Lung (tissue), 16 donors: Measurements from ENCODE around the gene MYO5C. TPM values are rescaled to one million over a fixed set of nuclear protein-coding genes. Genes with fewer than 3 reads are reported as not detected.

ENCODE experiments used
- ATAC-seq: fragments of 200-7000 bp; cut with Tn5 transposase; one replicate; pipeline ENCODE4 v1.9.1; 2020; ENCODE audit warnings: moderate number of reproducible peaks; ENCODE audit not compliant: insufficient read depth, low FRiP score
- DNase-seq, 3 donors: peaks; one replicate each; pipeline ENCODE4 v3.0.0-alpha.2; 2013 to 2017
- H3K27ac ChIP-seq, 2 donors: one replicate each; pipeline ENCODE4 v1.5.1; 2013; ENCODE audit warnings: mild to moderate bottlenecking in 2 of 2, moderate library complexity in 2 of 2, control low read depth in 1 of 2, inconsistent platforms in 1 of 2, low read depth in 1 of 2, low read length in 1 of 2
- H3K27me3 ChIP-seq, 3 donors: one replicate each; pipeline ENCODE4 v1.5.1; 2013; ENCODE audit warnings: low read length in 2 of 3; ENCODE audit not compliant: control insufficient read depth in 3 of 3, insufficient read depth in 3 of 3
- H3K36me3 ChIP-seq, 4 donors: one replicate each; pipeline ENCODE4 v1.5.1; 2013; ENCODE audit warnings: low read length in 4 of 4, mild to moderate bottlenecking in 1 of 4, moderate library complexity in 1 of 4; ENCODE audit not compliant: control insufficient read depth in 4 of 4, insufficient read depth in 4 of 4
- H3K4me1 ChIP-seq, 5 donors: one replicate each; pipeline ENCODE4 v1.5.1; 2013; ENCODE audit warnings: low read length in 5 of 5, mild to moderate bottlenecking in 2 of 5, moderate library complexity in 1 of 5; ENCODE audit not compliant: control insufficient read depth in 5 of 5, insufficient read depth in 5 of 5
- H3K4me3 ChIP-seq: one replicate; pipeline ENCODE4 v1.5.1; 2013; ENCODE audit warnings: mild to moderate bottlenecking, control low read depth, moderate library complexity
- H3K9ac ChIP-seq, 2 donors: one replicate each; pipeline ENCODE4 v1.5.1; 2013; ENCODE audit warnings: low read length in 2 of 2, control low read depth in 1 of 2; ENCODE audit not compliant: insufficient read depth in 1 of 2
- H3K9me3 ChIP-seq, 4 donors: one replicate each; pipeline ENCODE4 v1.5.1; 2013; ENCODE audit warnings: low read length in 3 of 4, mild to moderate bottlenecking in 1 of 4, moderate library complexity in 1 of 4; ENCODE audit not compliant: control insufficient read depth in 4 of 4, insufficient read depth in 3 of 4
- WGBS, 2 donors: extraction: QIAGEN DNeasy Blood & Tissue Kit; methylation state at CpG; one replicate each; pipeline ENCODE4 v1.1.7; 2013; 5-methylcytosine and 5-hydroxymethylcytosine counted together
- long read RNA-seq, 5 donors: transcript quantifications; one replicate each; lab custom pipeline, GENCODE V29; 2026
- polyA plus RNA-seq, 2 donors: library from polyadenylated mRNA; stranded (reverse); fragments of 200-250 nt; gene quantifications; one replicate each; pipeline ENCODE4 v1.2.1, GENCODE V29; 2013
- total RNA-seq, 2 donors: library from RNA; depleted of rRNA in 1 of 2; stranded (reverse); fragments of >200 nt in 1 of 2; gene quantifications; one replicate each; pipeline ENCODE4 v1.2.1, GENCODE V29; 2014 to 2021
- TF ChIP-seq, protein P1 (sequence below): IDR thresholded peaks from 2 replicates; pipeline ENCODE4 v1.5.1; 2012; ENCODE audit warnings: mild to moderate bottlenecking; ENCODE audit errors: control extremely low read depth, extremely low read depth
- donor health status: control.
- donor health status: control.
- donor health status: Bipolar disorder and iron deficiency.
- donor health status: healthy.
- donor health status: DM: yes; HTN: yes; CAD: no.

MYO5C gene, protein sequence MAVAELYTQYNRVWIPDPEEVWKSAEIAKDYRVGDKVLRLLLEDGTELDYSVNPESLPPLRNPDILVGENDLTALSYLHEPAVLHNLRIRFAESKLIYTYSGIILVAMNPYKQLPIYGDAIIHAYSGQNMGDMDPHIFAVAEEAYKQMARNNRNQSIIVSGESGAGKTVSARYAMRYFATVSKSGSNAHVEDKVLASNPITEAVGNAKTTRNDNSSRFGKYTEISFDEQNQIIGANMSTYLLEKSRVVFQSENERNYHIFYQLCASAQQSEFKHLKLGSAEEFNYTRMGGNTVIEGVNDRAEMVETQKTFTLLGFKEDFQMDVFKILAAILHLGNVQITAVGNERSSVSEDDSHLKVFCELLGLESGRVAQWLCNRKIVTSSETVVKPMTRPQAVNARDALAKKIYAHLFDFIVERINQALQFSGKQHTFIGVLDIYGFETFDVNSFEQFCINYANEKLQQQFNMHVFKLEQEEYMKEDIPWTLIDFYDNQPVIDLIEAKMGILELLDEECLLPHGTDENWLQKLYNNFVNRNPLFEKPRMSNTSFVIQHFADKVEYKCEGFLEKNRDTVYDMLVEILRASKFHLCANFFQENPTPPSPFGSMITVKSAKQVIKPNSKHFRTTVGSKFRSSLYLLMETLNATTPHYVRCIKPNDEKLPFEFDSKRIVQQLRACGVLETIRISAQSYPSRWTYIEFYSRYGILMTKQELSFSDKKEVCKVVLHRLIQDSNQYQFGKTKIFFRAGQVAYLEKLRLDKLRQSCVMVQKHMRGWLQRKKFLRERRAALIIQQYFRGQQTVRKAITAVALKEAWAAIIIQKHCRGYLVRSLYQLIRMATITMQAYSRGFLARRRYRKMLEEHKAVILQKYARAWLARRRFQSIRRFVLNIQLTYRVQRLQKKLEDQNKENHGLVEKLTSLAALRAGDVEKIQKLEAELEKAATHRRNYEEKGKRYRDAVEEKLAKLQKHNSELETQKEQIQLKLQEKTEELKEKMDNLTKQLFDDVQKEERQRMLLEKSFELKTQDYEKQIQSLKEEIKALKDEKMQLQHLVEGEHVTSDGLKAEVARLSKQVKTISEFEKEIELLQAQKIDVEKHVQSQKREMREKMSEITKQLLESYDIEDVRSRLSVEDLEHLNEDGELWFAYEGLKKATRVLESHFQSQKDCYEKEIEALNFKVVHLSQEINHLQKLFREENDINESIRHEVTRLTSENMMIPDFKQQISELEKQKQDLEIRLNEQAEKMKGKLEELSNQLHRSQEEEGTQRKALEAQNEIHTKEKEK (N-terminal part only)
- 10 to 100 TPM; 64.5 to 70.1 TPM for total RNA-seq
- 10 to 100 TPM; 11.1 to 15.5 TPM for polyA plus RNA-seq
- long read RNA-seq, donor 1 = 0 reads
- long read RNA-seq, donor 2 = 0 reads
- long read RNA-seq, donor 3, partial matches to known transcripts = 0 of 2 reads
- long read RNA-seq, donor 3, other reads (novel, unspliced or antisense) = 0 of 2 reads
- long read RNA-seq, donor 4 = 0 reads
- long read RNA-seq, donor 5, partial matches to known transcripts = 0 of 1 reads
- long read RNA-seq, donor 5, other reads (novel, unspliced or antisense) = 0 of 1 reads

DNA sequence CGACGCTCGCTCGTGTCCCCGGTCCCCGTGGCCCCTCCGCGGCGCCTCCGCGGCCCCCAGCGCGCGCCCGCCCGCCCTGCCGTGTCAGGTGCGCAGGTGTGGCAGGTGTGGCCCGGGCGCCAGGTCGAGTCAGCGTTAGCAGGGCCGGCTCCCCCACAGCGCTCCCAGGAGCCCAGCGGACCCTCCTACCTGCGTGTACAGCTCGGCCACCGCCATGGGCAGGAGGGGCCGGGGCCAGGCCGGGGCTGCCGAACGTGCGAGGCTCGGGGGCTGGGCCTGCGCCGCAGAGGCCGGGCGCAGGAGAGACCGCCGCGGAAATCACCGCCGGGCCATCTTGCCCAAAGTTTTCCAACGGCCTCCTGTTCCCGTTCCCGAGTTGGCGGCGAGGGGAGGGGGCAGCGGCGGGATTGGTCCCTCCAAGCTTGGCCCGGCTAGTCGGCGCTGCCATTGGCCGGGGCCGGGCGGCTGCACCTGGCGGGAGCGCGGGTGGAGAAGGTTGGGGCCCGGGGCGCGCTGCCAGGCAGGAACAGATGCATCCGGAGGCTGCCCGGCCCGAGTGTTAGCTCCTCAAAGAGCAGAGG, at the start of gene MYO5C:
Gene MYO5C (minus strand): TSS at position 384 of the 581 bp plus-strand sequence. CDS start 168 bp downstream, at position 216.
- ATAC-seq (peak; percentile 88), DNase-seq (peak; percentile 57 to 81 (median 75))
- H3K9ac ChIP-seq = peak within 1 kb of the TSS in 1 of 2 donors; percentile 28
- peaks cover 0 to 1% (median 0%) of the 10 kb centered on the region in 4 donors for H3K9me3 ChIP-seq
- H3K27me3 ChIP-seq = peaks cover 0 to 22% (median 15%) of the 10 kb centered on the region in 3 donors
- H3K36me3 ChIP-seq = no peaks in the 10 kb centered on the region
- WGBS, 2 donors = 1% methylated on average over 29 to 65 of the region's 65 CpGs
- peaks cover 0 to 14% (median 9%) of the 10 kb centered on the region in 5 donors for H3K4me1 ChIP-seq
- TF ChIP-seq, protein P1, sequence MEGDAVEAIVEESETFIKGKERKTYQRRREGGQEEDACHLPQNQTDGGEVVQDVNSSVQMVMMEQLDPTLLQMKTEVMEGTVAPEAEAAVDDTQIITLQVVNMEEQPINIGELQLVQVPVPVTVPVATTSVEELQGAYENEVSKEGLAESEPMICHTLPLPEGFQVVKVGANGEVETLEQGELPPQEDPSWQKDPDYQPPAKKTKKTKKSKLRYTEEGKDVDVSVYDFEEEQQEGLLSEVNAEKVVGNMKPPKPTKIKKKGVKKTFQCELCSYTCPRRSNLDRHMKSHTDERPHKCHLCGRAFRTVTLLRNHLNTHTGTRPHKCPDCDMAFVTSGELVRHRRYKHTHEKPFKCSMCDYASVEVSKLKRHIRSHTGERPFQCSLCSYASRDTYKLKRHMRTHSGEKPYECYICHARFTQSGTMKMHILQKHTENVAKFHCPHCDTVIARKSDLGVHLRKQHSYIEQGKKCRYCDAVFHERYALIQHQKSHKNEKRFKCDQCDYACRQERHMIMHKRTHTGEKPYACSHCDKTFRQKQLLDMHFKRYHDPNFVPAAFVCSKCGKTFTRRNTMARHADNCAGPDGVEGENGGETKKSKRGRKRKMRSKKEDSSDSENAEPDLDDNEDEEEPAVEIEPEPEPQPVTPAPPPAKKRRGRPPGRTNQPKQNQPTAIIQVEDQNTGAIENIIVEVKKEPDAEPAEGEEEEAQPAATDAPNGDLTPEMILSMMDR = no peak
- peak within 1 kb of the TSS; percentile 61 for H3K4me3 ChIP-seq
- H3K27ac ChIP-seq = peak within 1 kb of the TSS in 1 of 2 donors; percentile 91

DNA sequence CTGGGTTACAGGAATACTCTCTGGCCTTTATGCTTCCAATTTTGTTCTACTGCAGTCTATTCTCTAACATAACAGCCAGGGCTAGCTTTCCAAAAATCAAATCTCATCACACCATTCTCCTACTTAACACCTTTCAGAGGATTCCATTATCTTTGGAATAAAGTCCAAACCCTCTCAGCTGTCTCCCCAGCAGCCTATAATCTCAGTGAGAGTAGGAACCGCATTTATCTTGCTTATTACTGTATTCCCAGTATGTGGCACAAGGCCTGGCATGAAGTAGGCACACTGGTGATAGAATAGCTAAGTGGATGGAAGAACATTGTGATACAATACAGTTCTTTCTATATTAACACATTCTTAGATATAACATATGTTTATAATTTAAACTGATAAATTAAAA, 49.0 kb upstream of the MYO5C start:
- no peak overlapping the region for H3K4me3 ChIP-seq
- no peaks in the 10 kb centered on the region for H3K9me3 ChIP-seq
- TF ChIP-seq, protein P1 = no peak
- peaks cover 0 to 8% (median 1%) of the 10 kb centered on the region in 4 donors for H3K36me3 ChIP-seq
- H3K27me3 ChIP-seq = no peaks in the 10 kb centered on the region
- ATAC-seq (no peak), DNase-seq (no peak)
- no peak overlapping the region for H3K9ac ChIP-seq
- WGBS, 2 donors = 93 to 100% methylated on average over 1 of the region's 1 CpG
- H3K4me1 ChIP-seq = peaks cover 0 to 9% (median 0%) of the 10 kb centered on the region in 5 donors
- H3K27ac ChIP-seq = no peak overlapping the region

DNA sequence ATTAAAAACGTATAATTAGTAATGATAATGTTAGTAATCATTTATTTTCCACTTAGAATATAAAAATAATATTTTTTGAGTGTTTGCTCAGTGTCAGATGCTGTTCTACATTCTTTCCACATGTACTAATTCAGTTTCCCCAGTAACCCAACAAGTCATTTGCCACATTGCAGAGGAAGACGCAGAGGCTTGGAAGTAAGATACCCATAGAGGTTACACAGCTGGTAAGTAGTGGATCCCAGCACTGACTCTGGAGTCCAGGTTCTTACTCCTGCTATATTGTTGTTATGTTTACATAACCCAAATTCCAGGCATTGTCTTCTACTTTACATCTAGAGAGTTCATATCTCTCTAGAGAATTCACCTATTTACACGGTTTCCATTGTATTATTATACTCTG, 48.2 kb upstream of the MYO5C start:
- no peak overlapping the region for H3K27ac ChIP-seq
- peaks cover 0 to 8% (median 1%) of the 10 kb centered on the region in 4 donors for H3K36me3 ChIP-seq
- no peaks in the 10 kb centered on the region for H3K27me3 ChIP-seq
- 71 to 72% methylated on average over 3 of the region's 3 CpGs for WGBS, 2 donors
- no peak overlapping the region for H3K4me3 ChIP-seq
- no peak for DNase-seq
- TF ChIP-seq, protein P1 = no peak
- peaks cover 0 to 9% (median 0%) of the 10 kb centered on the region in 5 donors for H3K4me1 ChIP-seq
- no peak for ATAC-seq
- H3K9ac ChIP-seq = no peak overlapping the region
- H3K9me3 ChIP-seq = no peaks in the 10 kb centered on the region
